Central memory CD8-positive, alpha-beta T cell (primary cell): ENCODE results near the gene ZEB1.

Experiments
- ATAC-seq: fragments of 150-1000 bp; cut with Tn5 transposase; replicated peaks from 2 replicates; pipeline ENCODE4 v1.10.0; 2022; ENCODE audit warnings: mild to moderate bottlenecking, moderate FRiP score, moderate number of reproducible peaks; ENCODE audit not compliant: poor library complexity, severe bottlenecking; ENCODE audit errors: extremely low read depth
- DNase-seq, 2 donors: peaks; one replicate each; pipeline ENCODE4 v3.0.0; 2021; ENCODE audit warnings: low spot score in 2 of 2
- H3K27ac Mint-ChIP-seq: one replicate; pipeline ENCODE4 v1.8.0; 2022; ENCODE audit warnings: low read depth, mild to moderate bottlenecking, moderate library complexity, mixed read lengths
- H3K27me3 Mint-ChIP-seq: one replicate; pipeline ENCODE4 v1.8.0; 2022; ENCODE audit warnings: mixed read lengths
- H3K36me3 Mint-ChIP-seq: one replicate; pipeline ENCODE4 v1.8.0; 2022; ENCODE audit warnings: mild to moderate bottlenecking, moderate library complexity, mixed read lengths; ENCODE audit not compliant: insufficient read depth
- H3K4me1 Mint-ChIP-seq: one replicate; pipeline ENCODE4 v1.8.0; 2022; ENCODE audit warnings: mixed read lengths
- H3K4me3 Mint-ChIP-seq: one replicate; pipeline ENCODE4 v1.8.0; 2022; ENCODE audit warnings: mild to moderate bottlenecking, moderate library complexity, mixed read lengths
- H3K9me3 Mint-ChIP-seq: one replicate; pipeline ENCODE4 v1.8.0; 2022; ENCODE audit warnings: mixed read lengths

ZEB1 gene

GRCh38 chr10:31508234-31508633, 189.2 kb downstream of the ZEB1 start:
- peaks cover 7% of the 10 kb centered on the region for H3K36me3 Mint-ChIP-seq
- ATAC-seq (no peak), DNase-seq (no peak)
- no peak overlapping the region for H3K27ac Mint-ChIP-seq
- H3K9me3 Mint-ChIP-seq, result peaks cover 41% of the 10 kb centered on the region
- peaks cover 27% of the 10 kb centered on the region for H3K4me1 Mint-ChIP-seq
- H3K4me3 Mint-ChIP-seq, result no peak overlapping the region
- H3K27me3 Mint-ChIP-seq, result no peaks in the 10 kb centered on the region

- Mint-ChIP-seq H3K36me3 (peaks cover 7% of the 10 kb centered on the region), H3K4me1 (peaks cover 25% of the 10 kb centered on the region), H3K4me3 (no peak overlapping the region), H3K9me3 (peaks cover 40% of the 10 kb centered on the region), H3K27ac (peak overlapping the region; percentile 29), H3K27me3 (no peaks in the 10 kb centered on the region)
- DNase-seq (no peak), ATAC-seq (no peak)
Measured at GRCh38 chr10:31508882-31509281, 189.9 kb downstream of the ZEB1 start.

GRCh38 chr10:31509989-31510388, 191.0 kb downstream of the ZEB1 start:
- peaks cover 9% of the 10 kb centered on the region for H3K36me3 Mint-ChIP-seq
- DNase-seq (no peak), ATAC-seq (no peak)
- H3K9me3 Mint-ChIP-seq, result peaks cover 29% of the 10 kb centered on the region
- H3K4me1 Mint-ChIP-seq, result peaks cover 19% of the 10 kb centered on the region
- H3K27ac Mint-ChIP-seq, result no peak overlapping the region
- no peak overlapping the region for H3K4me3 Mint-ChIP-seq
- no peaks in the 10 kb centered on the region for H3K27me3 Mint-ChIP-seq

- DNase-seq (no peak), ATAC-seq (no peak)
- Mint-ChIP-seq H3K4me1 (no peaks in the 10 kb centered on the region), H3K9me3 (no peaks in the 10 kb centered on the region), H3K36me3 (peaks cover 13% of the 10 kb centered on the region), H3K27me3 (no peaks in the 10 kb centered on the region), H3K27ac (peak overlapping the region; percentile 4), H3K4me3 (no peak overlapping the region)
Measured at GRCh38 chr10:31515116-31515515, 196.1 kb downstream of the ZEB1 start.

- no peak overlapping the region for H3K4me3 Mint-ChIP-seq
- H3K4me1 Mint-ChIP-seq, result no peaks in the 10 kb centered on the region
- peaks cover 9% of the 10 kb centered on the region for H3K36me3 Mint-ChIP-seq
- no peaks in the 10 kb centered on the region for H3K27me3 Mint-ChIP-seq
- no peak overlapping the region for H3K27ac Mint-ChIP-seq
- ATAC-seq (no peak), DNase-seq (no peak)
- no peaks in the 10 kb centered on the region for H3K9me3 Mint-ChIP-seq
Measured at GRCh38 chr10:31515819-31516402, 196.9 kb downstream of the ZEB1 start.

DNA sequence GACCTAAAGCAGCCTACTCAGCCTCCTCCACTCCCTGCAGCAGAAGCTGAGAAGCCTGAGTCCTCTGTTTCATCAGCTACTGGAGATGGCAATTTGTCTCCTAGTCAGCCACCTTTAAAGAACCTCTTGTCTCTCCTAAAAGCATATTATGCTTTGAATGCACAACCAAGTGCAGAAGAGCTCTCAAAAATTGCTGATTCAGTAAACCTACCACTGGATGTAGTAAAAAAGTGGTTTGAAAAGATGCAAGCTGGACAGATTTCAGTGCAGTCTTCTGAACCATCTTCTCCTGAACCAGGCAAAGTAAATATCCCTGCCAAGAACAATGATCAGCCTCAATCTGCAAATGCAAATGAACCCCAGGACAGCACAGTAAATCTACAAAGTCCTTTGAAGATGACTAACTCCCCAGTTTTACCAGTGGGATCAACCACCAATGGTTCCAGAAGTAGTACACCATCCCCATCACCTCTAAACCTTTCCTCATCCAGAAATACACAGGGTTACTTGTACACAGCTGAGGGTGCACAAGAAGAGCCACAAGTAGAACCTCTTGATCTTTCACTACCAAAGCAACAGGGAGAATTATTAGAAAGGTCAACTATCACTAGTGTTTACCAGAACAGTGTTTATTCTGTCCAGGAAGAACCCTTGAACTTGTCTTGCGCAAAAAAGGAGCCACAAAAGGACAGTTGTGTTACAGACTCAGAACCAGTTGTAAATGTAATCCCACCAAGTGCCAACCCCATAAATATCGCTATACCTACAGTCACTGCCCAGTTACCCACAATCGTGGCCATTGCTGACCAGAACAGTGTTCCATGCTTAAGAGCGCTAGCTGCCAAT, 202.2 kb downstream of the ZEB1 start:
- Mint-ChIP-seq H3K27ac (no peak overlapping the region), H3K36me3 (peaks cover 31% of the 10 kb centered on the region), H3K4me1 (no peaks in the 10 kb centered on the region), H3K27me3 (no peaks in the 10 kb centered on the region), H3K9me3 (no peaks in the 10 kb centered on the region), H3K4me3 (no peak overlapping the region)
- DNase-seq (no peak), ATAC-seq (no peak)

- Mint-ChIP-seq H3K9me3 (no peaks in the 10 kb centered on the region), H3K27ac (no peak overlapping the region), H3K27me3 (no peaks in the 10 kb centered on the region), H3K4me1 (no peaks in the 10 kb centered on the region), H3K36me3 (peaks cover 37% of the 10 kb centered on the region), H3K4me3 (no peak overlapping the region)
- ATAC-seq (no peak), DNase-seq (no peak)
Measured at GRCh38 chr10:31522820-31523219, 203.8 kb downstream of the ZEB1 start.

GRCh38 chr10:31524460-31524859, 205.4 kb downstream of the ZEB1 start:
- no peak for ATAC-seq

GRCh38 chr10:31526178-31526577, 207.2 kb downstream of the ZEB1 start:
- no peak for ATAC-seq
- Mint-ChIP-seq H3K4me1 (no peaks in the 10 kb centered on the region), H3K4me3 (no peak overlapping the region), H3K9me3 (no peaks in the 10 kb centered on the region), H3K27me3 (no peaks in the 10 kb centered on the region), H3K36me3 (peaks cover 35% of the 10 kb centered on the region), H3K27ac (no peak overlapping the region)
- no peak for DNase-seq

More at GRCh38 chr10:31524460-31524859, 205.4 kb downstream of the ZEB1 start:
- Mint-ChIP-seq H3K27ac (no peak overlapping the region), H3K27me3 (no peaks in the 10 kb centered on the region), H3K36me3 (peaks cover 41% of the 10 kb centered on the region), H3K9me3 (no peaks in the 10 kb centered on the region), H3K4me3 (no peak overlapping the region), H3K4me1 (no peaks in the 10 kb centered on the region)
- no peak for DNase-seq

GRCh38 chr10:31526681-31527080, 207.7 kb downstream of the ZEB1 start:
- H3K36me3 Mint-ChIP-seq, result peaks cover 35% of the 10 kb centered on the region
- H3K4me3 Mint-ChIP-seq, result no peak overlapping the region
- H3K27ac Mint-ChIP-seq, result peak overlapping the region; percentile 39
- H3K27me3 Mint-ChIP-seq, result no peaks in the 10 kb centered on the region
- no peaks in the 10 kb centered on the region for H3K9me3 Mint-ChIP-seq
- DNase-seq (no peak), ATAC-seq (no peak)
- H3K4me1 Mint-ChIP-seq, result no peaks in the 10 kb centered on the region

DNA sequence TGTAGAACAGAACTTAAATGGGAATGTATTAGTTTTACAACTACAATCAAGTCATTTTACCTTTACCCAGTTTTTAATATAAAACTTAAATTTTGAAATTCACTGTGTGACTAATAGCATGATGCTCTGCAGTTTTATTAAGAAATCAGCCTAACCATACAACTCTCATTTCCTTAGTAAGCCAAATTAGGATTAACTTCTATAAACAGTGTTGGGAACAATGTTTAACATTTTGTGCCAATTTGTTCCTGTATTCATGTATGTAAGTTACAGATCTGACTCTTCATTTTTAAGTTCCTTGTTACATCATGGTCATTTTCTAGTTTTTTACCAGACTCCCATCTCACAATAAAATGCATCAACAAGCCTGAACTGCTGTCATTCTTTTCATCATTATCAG, 209.8 kb downstream of the ZEB1 start:
- ATAC-seq (no peak), DNase-seq (no peak)
- H3K27ac Mint-ChIP-seq, result no peak overlapping the region
- no peak overlapping the region for H3K4me3 Mint-ChIP-seq
- H3K4me1 Mint-ChIP-seq, result no peaks in the 10 kb centered on the region
- H3K27me3 Mint-ChIP-seq, result no peaks in the 10 kb centered on the region
- peaks cover 27% of the 10 kb centered on the region for H3K36me3 Mint-ChIP-seq
- H3K9me3 Mint-ChIP-seq, result no peaks in the 10 kb centered on the region

DNA sequence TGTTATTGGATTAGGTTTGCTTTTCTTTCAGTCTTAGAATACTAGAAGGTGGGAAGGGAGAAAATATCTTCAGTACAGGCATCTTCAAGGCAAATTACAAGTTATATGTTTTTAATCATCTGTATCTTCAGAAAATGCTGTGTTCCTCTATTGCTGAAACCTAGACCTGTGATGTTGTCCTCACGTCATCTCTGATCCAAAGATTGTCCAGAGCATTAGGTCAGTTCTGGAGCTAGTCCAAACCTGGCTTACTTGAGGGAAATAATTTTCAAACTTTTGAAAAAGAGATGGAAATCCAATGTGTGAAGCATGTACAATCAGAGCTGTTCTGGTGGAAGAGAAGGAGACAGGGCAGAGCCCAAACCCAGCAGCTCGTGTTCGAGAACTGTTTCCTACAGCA, 217.3 kb downstream of the ZEB1 start:
- Mint-ChIP-seq H3K27ac (no peak overlapping the region), H3K9me3 (no peaks in the 10 kb centered on the region), H3K27me3 (peaks cover 7% of the 10 kb centered on the region), H3K4me1 (no peaks in the 10 kb centered on the region), H3K36me3 (no peaks in the 10 kb centered on the region), H3K4me3 (no peak overlapping the region)
- DNase-seq (no peak), ATAC-seq (no peak)

- no peak for ATAC-seq
- H3K4me3 Mint-ChIP-seq, result no peak overlapping the region
- H3K4me1 Mint-ChIP-seq, result no peaks in the 10 kb centered on the region
- H3K27me3 Mint-ChIP-seq, result peaks cover 7% of the 10 kb centered on the region
- H3K27ac Mint-ChIP-seq, result no peak overlapping the region
- H3K36me3 Mint-ChIP-seq, result no peaks in the 10 kb centered on the region
- no peak for DNase-seq
- no peaks in the 10 kb centered on the region for H3K9me3 Mint-ChIP-seq
Measured at GRCh38 chr10:31549896-31550295, 230.9 kb downstream of the ZEB1 start.
